OCI-LY1 (cell line): ENCODE measurements around the gene SLC9A9.

ENCODE experiments used
- H2AFZ ChIP-seq: fragments of 200-600 bp; sonication (generic), shearing (Covaris generic); 2 replicates; pipeline ENCODE4 v1.6.0; 2014; ENCODE audit warnings: antibody characterized with exemption, mild to moderate bottlenecking, low read length
- H3F3A ChIP-seq: fragments of 200-600 bp; sonication (generic), shearing (Covaris generic); 2 replicates; pipeline ENCODE4 v1.6.0; 2014; ENCODE audit warnings: mild to moderate bottlenecking, antibody characterized with exemption, low read length, moderate library complexity; ENCODE audit not compliant: insufficient read depth
- H3K27ac ChIP-seq: fragments of 200-600 bp; sonication (generic); 2 replicates; pipeline ENCODE4 v1.5.1; 2014; ENCODE audit warnings: low read length, mixed run types, mild to moderate bottlenecking, low read depth; ENCODE audit not compliant: poor library complexity, severe bottlenecking
- H3K27me3 ChIP-seq: fragments of 200-600 bp; sonication (generic); 2 replicates; pipeline ENCODE4 v1.6.0; 2014; ENCODE audit warnings: antibody characterized with exemption, mild to moderate bottlenecking, low read length, moderate library complexity; ENCODE audit not compliant: insufficient read depth
- H3K36me3 ChIP-seq: fragments of 200-600 bp; sonication (generic); 2 replicates; pipeline ENCODE4 v1.6.1; 2014; ENCODE audit warnings: mild to moderate bottlenecking, antibody characterized with exemption, low read length, moderate library complexity, mixed read lengths; ENCODE audit not compliant: insufficient read depth
- H3K4me1 ChIP-seq: fragments of 200-600 bp; sonication (generic); 2 replicates; pipeline ENCODE4 v1.5.1; 2014; ENCODE audit warnings: mild to moderate bottlenecking, low read length, moderate library complexity; ENCODE audit not compliant: insufficient read depth, severe bottlenecking
- H3K4me2 ChIP-seq: fragments of 200-600 bp; sonication (generic), shearing (Covaris generic); 2 replicates; pipeline ENCODE4 v1.6.1; 2014; ENCODE audit warnings: low read length
- H3K4me3 ChIP-seq: fragments of 200-600 bp; sonication (generic); 2 replicates; pipeline ENCODE4 v1.5.1; 2014; ENCODE audit warnings: low read length, low read depth, mild to moderate bottlenecking, mixed read lengths; ENCODE audit not compliant: poor library complexity, severe bottlenecking
- H3K79me2 ChIP-seq: fragments of 200-600 bp; shearing (Covaris generic); 2 replicates; pipeline ENCODE4 v1.6.1; 2016; ENCODE audit warnings: mixed run types, low read length, mixed read lengths; ENCODE audit not compliant: insufficient read depth
- H3K9ac ChIP-seq: fragments of 200-600 bp; sonication (generic), shearing (Covaris generic); 2 replicates; pipeline ENCODE4 v1.6.1; 2014; ENCODE audit warnings: mild to moderate bottlenecking, low read length, mixed read lengths
- H3K9me2 ChIP-seq: fragments of 200-600 bp; sonication (generic), shearing (Covaris generic); 2 replicates; pipeline ENCODE4 v1.6.1; 2014; ENCODE audit warnings: low read depth, mild to moderate bottlenecking, low read length, mixed read lengths
- H3K9me3 ChIP-seq: fragments of 200-600 bp; shearing (Covaris generic); 2 replicates; pipeline ENCODE4 v1.6.1; 2014; ENCODE audit warnings: low read length, mixed read lengths
- H4K20me1 ChIP-seq: fragments of 200-600 bp; sonication (generic), shearing (Covaris generic); 2 replicates; pipeline ENCODE4 v1.6.0; 2016; ENCODE audit warnings: mild to moderate bottlenecking, low read length; ENCODE audit not compliant: insufficient read depth
- EZH2 ChIP-seq: fragments of 200-600 bp; sonication (generic), shearing (Covaris generic); IDR thresholded peaks from 2 replicates; pipeline ENCODE4 v1.8.0; 2017; ENCODE audit warnings: borderline replicate concordance, mixed run types, mild to moderate bottlenecking, antibody characterized with exemption, low read length, moderate library complexity, mixed read lengths
- TF ChIP-seq, protein P1 (sequence below): fragments of 200-600 bp; sonication (generic), shearing (Covaris generic); IDR thresholded peaks from 2 replicates; pipeline ENCODE4 v1.5.1; 2017; ENCODE audit warnings: mild to moderate bottlenecking, antibody characterized with exemption, low read length, moderate library complexity, mixed read lengths

The SLC9A9 gene

DNA sequence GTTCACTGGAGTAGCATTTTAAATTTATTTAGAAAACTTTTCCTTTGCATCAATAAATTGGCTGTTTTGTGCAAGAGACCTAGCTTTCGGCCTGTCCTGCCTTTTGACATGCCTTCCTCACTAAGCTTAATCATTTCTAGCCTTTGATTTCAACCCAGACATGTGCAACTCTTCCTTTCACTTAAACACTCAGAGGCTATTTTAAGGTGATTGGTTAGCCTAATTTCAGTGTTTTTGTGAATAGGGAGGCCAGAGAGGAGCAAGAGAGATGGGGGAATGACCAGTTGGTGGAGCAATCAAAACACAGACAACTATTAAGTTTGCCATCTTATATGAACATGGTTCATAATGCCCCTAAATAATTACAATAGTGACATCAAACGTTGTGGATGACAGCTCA is 333.4 kb downstream of the SLC9A9 start:
- Histone ChIP-seq H3K4me2 (no peak overlapping the region), H3F3A (no peaks in the 10 kb centered on the region), H3K36me3 (no peaks in the 10 kb centered on the region), H2AFZ (no peak overlapping the region), H3K4me3 (no peak overlapping the region), H3K9ac (no peak overlapping the region), H4K20me1 (no peaks in the 10 kb centered on the region), H3K9me3 (no peaks in the 10 kb centered on the region), H3K27ac (no peak overlapping the region), H3K79me2 (no peaks in the 10 kb centered on the region), H3K27me3 (no peaks in the 10 kb centered on the region), H3K4me1 (no peaks in the 10 kb centered on the region), H3K9me2 (no peaks in the 10 kb centered on the region)
- no peak for TF ChIP-seq EZH2
- TF ChIP-seq, protein P1, sequence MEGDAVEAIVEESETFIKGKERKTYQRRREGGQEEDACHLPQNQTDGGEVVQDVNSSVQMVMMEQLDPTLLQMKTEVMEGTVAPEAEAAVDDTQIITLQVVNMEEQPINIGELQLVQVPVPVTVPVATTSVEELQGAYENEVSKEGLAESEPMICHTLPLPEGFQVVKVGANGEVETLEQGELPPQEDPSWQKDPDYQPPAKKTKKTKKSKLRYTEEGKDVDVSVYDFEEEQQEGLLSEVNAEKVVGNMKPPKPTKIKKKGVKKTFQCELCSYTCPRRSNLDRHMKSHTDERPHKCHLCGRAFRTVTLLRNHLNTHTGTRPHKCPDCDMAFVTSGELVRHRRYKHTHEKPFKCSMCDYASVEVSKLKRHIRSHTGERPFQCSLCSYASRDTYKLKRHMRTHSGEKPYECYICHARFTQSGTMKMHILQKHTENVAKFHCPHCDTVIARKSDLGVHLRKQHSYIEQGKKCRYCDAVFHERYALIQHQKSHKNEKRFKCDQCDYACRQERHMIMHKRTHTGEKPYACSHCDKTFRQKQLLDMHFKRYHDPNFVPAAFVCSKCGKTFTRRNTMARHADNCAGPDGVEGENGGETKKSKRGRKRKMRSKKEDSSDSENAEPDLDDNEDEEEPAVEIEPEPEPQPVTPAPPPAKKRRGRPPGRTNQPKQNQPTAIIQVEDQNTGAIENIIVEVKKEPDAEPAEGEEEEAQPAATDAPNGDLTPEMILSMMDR, result no peak

DNA sequence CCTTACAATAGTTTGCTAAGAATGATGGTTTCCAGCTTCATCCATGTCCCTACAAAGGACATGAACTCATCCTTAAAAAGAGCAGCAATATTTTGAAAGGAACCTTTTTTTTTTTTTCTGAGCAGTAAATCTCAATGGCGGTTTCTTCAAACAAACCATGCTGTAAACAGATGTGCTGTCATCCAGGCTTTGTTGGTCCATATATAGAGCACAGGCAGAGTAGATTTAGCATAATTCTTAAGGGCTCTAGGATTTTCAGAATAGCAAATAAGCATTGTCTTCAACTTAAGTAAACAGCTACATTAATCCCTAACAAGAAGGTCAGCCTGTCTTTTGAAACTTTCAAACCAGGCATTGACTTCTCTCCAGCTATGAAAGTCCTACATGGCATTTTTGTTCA is 334.2 kb downstream of the SLC9A9 start:
- Histone ChIP-seq H3K27ac (no peak overlapping the region), H3K9me3 (no peaks in the 10 kb centered on the region), H3K27me3 (no peaks in the 10 kb centered on the region)

DNA sequence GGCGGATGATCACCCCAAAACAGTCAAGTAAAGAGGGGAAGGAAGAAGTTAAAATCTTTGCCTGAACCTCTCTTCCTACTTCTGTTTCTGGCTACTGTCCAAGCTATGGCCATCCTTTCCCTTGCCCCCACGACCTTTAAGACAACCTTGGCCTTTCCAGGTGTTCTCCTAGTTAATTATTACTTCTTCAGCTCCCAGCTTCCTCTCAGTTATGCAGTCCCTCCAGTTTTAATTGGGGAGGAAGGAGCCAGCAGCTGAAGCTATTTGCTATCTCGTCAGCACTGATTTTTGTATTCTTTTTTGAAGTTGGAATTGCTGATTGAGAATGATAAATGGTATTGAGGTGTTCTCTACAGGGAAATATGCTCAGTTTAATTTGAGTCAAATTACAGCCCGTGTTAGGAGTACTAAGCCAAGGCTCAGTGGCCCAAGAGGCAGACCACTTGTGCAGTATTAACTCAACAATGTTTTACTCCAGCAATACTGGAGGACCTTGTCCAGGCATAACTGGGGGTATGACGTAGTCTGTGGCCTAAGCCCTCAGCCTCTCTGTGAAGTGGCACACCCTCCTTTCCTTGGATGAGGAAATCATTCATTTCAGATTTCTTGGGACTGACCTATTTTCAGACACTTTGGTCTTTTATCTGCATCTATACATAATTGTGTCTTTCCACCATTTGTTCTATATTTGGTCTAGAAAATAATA is 336.9 kb downstream of the SLC9A9 start:
- no peak overlapping the region for H3K4me3 ChIP-seq
- H3K9me3 ChIP-seq, result no peaks in the 10 kb centered on the region
- no peaks in the 10 kb centered on the region for H3K27me3 ChIP-seq
- no peaks in the 10 kb centered on the region for H3K4me1 ChIP-seq
- no peaks in the 10 kb centered on the region for H3K36me3 ChIP-seq
- no peak overlapping the region for H3K4me2 ChIP-seq
- H4K20me1 ChIP-seq, result no peaks in the 10 kb centered on the region
- no peak overlapping the region for H3K9ac ChIP-seq
- H2AFZ ChIP-seq, result no peak overlapping the region
- no peaks in the 10 kb centered on the region for H3K79me2 ChIP-seq
- H3K27ac ChIP-seq, result no peak overlapping the region
- TF ChIP-seq, protein P1, result no peak
- no peak for TF ChIP-seq EZH2
- no peaks in the 10 kb centered on the region for H3K9me2 ChIP-seq
- no peaks in the 10 kb centered on the region for H3F3A ChIP-seq

More for the DNA sequence above, 334.2 kb downstream of the SLC9A9 start:
- no peaks in the 10 kb centered on the region for H3K4me1 ChIP-seq
- no peak overlapping the region for H3K9ac ChIP-seq
- TF ChIP-seq, protein P1, result no peak
- no peak for TF ChIP-seq EZH2
- no peaks in the 10 kb centered on the region for H4K20me1 ChIP-seq
- H3F3A ChIP-seq, result no peaks in the 10 kb centered on the region
- H3K4me3 ChIP-seq, result no peak overlapping the region
- no peaks in the 10 kb centered on the region for H3K9me2 ChIP-seq
- no peak overlapping the region for H3K4me2 ChIP-seq
- H3K79me2 ChIP-seq, result no peaks in the 10 kb centered on the region
- no peak overlapping the region for H2AFZ ChIP-seq
- no peaks in the 10 kb centered on the region for H3K36me3 ChIP-seq
